ENCODE data around the gene LOXL3.

Gene LOXL3

DNA sequence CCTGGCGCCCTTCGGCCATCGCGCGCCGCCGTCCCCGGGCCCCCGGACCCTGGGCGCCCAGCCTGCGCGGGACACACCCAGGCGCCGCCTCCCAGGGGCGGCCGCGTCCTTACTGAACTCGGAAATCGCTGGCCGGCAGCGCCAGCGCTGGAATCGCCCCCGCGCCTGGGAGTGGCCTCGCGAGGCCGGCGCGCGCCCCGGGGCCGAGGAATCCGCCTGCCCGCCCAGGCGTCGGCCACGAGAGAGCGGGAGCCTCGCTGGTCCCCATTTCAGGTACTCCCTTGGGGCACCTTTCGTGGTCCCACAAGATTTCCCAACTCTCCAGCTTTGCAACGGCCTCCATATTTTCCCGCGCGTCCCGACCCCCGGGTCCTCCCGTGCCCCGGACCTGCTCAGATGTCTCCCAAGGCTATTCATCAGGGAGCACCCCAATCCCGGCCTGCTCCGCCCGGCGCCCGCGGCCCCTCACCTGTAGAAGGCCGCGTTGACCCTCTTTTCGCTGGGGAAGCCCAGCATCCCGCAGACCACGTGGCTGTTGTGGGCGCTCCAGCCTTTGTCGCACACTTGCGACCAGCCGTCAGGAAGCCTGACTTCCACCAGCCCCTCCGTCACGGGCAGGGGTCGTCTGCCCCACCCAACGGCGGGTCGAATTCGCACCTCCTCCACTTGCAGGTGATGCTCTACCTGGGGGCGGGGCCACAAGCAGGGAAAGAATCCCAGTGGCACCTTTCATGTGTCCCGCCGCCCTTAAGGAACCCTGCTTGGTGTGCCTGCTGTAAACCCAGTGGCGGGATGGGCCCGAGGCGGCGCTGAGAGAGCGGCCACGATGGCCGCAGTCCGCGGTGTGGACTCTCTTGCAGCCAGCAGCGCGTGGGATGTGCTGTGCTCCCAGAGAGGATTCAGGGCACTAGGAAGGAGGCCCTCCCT, 4.6 kb downstream of the LOXL3 start:
- DNase-seq = peak; percentile 76

DNA sequence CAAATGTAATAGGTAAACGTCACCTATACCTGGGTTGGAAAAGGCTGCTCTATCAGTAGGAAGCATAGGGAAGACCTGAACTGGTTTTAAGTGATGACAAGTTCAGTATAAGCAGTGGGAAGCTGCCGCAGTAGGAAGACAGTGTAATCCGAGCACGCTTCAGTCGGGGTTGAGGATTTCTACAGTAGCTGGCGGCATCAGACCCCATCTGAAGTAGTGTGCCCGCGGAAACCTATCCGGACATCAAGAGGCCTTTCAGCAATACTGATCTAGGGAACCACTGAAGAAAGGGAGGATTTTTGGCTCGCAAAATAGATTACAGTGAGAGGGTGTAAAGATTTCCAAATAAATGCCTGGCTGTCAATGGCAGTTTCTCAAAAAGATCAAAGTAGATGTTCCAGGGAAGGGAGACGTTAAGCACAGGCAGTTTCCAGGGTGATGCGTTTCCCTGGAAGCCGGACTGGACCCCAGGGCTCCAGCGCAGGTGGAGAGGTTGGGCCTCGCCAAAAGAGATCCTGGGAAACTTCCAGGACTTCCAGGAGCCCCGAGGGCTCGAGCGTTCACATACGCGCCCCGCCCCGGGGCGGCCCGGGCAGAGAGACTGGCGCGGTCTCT, 5.3 kb downstream of the LOXL3 start:
- no peak for DNase-seq

DNA sequence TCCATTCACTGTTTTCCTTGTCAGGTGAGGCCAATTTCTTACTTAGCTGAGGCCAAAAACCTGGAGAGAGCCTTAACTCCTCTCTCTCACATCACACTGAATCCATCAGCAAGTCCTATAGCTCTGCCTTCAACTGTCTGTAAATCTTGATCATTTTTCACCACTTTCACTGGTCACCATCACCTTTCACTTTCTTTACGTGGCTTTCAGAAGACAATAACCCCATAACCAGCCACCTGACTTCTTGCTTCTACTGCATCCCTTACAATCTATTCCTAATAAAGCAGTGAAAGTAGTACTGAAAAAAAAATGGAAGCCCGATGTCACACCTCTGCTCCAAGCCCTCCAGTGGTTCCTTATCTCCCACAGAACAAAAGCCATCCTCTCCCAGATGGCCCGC, 7.7 kb downstream of the LOXL3 start:
- no peak for DNase-seq

DNA sequence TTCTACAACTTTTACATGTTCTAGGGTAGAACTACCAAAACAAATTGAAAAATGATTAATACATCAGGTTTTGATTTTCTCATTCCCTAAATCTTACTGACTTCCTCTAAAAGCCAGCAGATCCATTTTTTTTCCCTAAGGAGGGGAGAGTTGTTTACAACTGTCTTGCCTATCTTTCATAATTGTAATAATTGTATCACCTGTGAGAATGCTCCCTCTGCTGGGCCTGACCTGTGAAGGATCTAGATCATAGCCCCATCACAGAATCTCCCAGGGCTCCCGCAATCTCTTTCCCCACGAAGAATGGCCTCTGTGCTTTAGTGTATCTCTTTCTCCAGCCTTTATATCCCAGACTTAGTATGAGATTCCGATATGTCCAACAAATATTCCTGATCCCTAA, 9.1 kb downstream of the LOXL3 start:
- DNase-seq = no peak

DNA sequence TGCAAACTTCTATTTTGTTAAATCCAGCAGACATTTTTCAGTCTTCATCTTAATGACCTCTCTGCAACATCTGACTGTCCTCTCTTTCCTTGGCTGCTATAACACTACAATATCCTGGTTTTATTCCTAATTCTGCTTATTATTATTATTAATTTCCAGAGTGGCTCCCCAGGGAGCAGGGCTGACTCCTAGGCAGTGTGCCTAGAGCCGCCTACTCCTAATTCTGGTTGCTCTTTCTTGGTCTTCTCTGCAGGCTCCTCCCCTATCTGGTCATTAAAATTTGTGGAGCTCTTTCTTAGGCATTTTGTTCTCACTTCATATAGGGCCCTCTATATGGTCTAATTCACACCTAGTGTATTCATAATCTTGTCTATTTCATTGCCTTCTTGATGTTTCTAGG, 10.8 kb downstream of the LOXL3 start:
- no peak for DNase-seq

DNA sequence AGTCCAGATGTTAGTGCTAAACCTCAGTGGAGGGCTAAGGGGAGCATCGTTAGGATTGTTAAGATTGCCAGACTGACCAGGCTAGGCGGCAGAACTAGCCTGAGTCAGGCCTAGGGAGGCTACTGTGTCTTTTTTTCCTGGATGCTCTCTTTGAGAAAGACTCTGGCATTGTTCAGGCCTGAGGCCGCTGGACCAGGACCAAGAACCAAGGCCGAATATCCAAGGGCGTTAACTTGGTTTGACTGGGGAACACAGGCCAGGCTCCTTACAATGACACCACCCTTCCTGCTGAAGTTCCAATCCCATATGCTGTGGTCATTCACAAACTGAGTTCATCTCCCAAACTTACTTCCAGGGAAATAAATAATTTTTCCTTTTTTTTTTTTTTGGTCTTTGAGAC, 13.5 kb downstream of the LOXL3 start:
- no peak for DNase-seq

DNA sequence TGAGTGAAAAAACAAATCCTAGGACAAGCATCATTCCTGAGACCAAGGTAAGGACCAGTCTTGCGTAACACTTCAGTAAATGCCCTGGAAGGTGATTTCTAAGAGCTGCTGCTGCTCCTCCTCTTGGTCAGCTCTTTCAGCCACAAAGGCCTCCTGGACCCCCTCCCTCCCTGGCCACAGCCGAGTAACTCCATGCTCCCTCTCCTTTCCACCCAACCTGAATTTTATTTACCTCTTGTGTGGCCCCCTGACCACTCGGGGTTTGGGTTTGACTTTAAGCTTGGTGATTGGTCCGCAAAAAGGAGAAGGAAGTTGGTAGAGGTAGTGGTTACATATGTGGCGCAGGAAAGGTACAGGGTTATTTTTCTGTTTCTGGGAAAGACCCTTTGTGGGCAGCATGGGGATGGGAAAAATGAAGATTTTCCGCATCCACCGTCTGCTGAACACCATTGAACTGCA, 14.8 kb downstream of the LOXL3 start:
- DNase-seq = no peak

DNA sequence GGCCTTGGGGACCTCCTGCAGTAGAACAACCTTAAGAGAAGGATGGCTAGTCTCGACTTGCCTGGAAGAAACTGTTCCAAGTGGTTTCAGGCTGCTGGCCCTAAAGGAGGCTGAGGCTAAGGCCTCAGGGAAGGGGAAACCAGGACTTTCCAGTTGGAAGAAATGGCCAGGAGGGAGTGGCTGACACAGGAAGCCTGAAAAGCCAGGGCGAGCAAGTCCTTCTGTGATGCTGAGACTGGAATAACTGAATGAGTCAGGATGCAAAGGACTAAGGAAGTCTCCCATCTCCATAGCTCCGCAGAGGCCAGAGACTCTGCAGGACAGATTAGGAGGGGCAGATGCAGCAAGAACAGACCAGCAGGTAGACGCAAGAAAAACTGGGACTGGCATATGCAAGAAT, 16.6 kb downstream of the LOXL3 start:
- no peak for DNase-seq

DNA sequence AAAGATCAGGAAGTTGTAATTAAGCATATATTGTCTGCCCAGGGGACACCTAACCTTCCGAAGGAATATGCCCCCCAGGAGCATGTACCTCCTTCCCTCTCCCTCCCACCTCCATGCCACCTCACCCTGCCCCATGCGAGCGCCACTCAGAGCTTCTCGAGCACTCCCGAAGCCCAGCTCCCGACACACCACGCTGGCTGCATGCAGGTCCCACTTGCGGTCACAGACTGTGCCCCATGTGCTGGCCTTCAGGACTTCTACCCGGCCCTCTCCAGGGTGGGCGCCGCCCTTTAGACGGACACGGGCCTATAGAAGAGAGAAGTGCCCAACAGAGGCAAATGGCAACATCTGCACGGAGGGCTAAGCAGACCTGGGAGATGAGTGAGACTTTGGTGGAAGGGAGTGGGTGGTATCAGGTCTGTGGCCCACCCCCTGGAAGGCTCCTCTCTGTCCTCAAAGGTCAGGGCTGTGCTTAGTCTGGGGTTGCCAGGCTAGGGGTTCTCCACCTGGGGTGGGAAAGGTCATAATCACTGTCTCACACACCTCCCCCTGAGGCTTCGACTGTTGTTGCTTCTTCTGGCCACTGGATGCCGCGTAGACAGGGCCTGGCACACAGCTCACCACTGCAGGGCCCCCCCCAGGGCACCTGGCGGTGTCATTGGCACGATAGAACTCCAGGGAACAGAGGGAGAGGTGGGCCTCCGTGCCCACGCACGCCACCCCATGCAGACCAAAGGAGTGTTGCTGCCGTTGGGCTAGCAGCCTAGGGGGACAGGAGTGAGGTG, 17.4 kb downstream of the LOXL3 start:
- no peak for DNase-seq

DNA sequence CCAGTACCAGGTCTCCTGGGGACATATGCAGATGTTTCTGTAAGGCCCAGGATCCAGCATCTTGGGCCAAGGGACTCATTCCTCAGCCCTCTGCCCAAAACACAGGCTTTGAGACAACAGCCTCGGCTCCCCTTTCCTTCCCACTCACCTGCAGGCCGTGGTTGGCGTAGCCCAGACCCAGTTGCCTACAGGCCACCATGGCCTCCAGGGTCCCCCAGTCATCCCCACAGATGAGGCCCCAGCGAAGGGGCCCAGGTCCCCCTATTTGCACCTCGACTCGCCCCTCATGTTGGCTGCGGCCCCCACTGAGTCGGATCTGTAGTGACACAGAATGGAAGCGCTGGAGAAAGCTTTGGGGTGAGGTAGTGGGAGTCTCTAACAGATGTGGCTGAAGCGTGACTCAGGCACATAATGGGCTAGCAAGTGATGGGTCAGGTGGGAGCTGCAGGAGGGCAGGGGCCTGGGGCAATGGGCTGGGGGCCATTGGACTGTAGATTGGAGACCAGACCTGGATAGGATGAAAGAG, 18.2 kb downstream of the LOXL3 start:
- no peak for DNase-seq

DNA sequence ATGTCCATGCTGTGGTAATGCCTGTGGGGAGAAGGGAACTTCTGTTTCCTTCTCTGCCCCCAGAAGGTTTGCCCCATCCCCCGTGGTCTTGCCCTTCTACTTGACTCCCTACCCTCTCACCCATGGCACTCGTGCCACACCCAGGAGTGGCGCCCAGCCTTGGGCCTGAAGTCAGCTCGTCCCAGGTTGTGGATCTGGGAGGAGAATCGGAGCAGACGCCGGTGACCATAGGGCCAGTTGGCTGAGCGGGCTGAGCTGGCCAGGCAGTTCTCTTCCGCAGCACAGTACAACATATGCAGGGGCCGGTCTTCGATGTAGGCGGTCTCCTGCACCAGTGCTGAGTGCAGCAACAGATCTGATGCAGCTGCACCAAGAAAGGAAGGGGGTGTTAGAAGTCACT, 19.3 kb downstream of the LOXL3 start:
- no peak for DNase-seq

DNA sequence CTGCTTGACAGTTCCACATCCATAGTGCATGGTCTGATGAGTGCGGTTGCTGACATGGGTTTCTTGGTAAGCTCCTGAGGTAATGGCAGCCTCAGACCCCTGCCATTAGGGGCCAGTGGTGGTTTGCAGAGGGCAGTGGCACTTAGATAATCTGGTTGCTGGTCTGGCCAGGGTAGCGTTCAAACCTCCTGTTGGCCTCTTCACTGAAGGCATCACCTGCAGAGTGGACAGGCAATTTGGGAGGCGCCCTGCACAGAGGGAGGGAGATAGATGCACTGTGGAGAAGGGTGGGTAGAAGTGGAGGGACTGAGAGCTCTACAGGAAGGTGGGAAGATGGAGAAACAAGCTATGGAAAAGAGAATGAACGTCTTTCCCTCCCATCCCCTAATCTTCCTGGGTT, 20.3 kb downstream of the LOXL3 start:
- DNase-seq = no peak

DNA sequence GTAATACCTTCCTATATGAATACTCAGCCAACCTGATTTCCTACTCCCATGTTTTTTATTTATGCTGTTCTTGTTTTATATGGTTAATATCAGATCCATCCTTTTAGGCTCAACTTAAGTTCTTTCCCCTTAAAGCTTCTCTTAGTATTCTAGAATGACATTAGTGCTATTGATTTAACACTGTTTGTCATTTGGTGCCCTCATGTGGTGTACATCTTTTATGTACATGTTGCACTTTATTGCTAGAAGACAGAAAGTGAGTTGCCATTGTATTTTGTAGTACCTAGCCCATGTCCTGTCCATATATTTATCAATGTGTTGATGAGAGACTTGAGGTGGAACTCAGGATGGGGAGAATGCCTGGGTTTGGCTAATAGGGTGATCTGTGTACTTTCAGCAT, 21.5 kb downstream of the LOXL3 start:
- DNase-seq = no peak

DNA sequence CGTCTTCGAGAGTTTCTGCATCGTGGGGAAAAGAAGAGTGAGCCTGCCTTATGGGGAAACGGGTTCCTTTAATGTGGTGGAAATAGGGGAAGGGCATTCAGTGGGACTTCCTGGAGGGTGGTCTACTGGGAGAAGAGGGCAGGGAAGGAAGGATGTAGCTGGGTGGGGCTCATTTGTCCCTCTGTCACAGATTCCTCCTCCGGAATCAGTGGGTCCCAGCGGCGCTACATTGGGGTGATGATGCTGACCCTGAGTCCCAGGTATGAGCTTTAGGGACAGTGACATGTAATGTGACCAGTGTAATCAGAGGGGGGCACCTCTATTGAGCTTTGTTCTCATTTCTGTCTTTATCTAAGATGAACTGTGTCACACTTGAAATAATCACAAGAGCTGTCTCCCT, 22.1 kb downstream of the LOXL3 start:
- no peak for DNase-seq

DNA sequence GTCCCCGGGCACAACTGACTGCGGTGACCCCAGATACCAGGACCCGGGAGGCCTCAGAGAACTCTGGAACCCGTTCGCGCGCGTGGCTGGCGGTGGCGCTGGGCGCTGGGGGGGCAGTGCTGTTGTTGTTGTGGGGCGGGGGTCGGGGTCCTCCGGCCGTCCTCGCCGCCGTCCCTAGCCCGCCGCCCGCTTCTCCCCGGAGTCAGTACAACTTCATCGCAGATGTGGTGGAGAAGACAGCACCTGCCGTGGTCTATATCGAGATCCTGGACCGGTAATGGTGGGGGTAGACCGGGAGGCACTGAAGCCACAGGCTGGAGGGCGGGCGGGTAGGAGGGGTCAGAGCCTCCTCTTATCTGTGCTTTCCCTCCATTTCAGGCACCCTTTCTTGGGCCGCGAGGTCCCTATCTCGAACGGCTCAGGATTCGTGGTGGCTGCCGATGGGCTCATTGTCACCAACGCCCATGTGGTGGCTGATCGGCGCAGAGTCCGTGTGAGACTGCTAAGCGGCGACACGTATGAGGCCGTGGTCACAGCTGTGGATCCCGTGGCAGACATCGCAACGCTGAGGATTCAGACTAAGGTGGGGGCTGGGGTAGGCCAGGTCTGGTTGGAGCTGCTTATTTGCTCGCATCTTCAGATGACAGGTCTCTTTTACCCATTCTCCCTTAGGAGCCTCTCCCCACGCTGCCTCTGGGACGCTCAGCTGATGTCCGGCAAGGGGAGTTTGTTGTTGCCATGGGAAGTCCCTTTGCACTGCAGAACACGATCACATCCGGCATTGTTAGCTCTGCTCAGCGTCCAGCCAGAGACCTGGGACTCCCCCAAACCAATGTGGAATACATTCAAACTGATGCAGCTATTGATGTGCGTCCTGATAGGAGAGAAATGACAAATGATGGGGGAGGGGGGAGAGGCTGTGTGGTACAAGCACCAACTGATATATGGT, 23.2 kb downstream of the LOXL3 start:
- DNase-seq = no peak

DNA sequence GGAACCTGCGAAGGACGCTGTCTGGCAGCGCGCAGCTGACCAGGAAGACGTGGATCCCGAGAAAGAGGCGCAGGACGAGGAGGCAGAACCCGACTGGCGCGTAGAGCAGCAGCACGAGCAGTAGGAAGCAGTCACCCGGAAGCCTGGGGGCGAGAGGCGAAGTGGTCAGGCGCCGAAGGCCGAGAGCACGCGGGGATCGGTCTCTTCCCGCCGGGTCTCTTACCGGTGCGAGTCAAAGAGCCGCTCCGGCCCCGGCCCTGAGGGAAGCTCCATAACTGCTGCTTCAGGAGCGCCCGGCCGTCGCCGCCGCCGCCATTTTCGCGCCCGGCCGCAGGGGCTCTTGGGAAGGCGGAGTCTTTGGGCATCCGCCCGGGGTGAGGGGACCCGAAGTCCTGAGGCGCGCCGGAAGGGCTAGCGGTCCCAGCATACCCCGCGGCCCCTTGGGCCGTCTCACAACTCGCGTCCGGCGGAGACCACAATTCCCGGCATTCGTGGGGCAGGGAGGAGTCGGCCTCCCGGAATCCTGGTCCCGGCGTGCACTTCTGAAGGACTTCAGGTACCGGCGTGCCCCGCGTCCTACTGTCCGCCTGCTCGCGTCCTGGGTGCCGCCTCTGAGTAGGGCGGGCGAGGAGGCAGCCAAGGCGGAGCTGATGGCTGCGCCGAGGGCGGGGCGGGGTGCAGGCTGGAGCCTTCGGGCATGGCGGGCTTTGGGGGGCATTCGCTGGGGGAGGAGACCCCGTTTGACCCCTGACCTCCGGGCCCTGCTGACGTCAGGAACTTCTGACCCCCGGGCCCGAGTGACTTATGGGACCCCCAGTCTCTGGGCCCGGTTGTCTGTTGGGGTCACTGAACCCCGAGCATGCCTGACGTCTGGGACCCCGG, 24.1 kb downstream of the LOXL3 start, which contains the start of the genes AUP1 and HTRA2:
TSS of gene AUP1 (minus strand) at position 350 of the 882 bp plus-strand sequence. CDS start at position 273, 77 bp downstream.
TSS of gene HTRA2 (plus strand) at position 577 of the 882 bp plus-strand sequence. CDS start at position 651, 74 bp downstream.
- peak; percentile 100 for DNase-seq

DNA sequence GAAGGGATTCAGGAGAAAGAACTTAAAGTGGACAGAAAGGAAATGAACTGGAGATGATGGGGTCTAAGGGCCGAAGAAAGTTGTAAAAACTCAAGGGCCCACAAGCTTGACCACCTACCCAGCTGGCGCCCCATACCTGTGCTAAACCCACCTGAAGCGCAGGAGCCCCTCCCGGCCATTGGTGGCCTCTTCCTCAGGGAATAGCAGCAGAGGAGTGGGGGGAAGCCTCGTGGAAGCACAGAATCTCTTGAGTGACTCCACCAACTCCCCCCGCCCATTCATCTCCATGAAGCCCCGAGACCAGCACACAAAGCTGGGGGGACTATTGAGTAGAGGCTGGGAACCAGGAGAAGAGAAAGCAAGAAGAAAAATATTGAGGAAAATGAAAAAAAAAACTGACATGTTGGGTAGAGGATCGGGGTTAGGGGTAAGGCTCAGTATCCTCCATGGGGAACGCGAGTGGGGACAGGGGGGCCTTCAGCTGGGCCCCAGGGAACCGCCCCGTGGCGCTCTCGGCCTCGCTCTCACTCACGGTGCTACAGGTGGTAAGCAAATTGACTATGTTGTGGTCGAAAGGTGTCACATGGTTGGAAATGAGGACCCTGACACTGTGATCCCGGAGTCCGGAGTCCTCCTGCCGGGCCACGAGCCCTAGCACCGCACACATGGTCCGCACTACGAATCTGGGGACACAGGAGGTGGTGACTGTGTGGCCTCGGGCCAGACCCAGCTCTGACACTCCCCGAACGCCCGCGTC, 25.0 kb downstream of the LOXL3 start:
- DNase-seq = no peak

DNA sequence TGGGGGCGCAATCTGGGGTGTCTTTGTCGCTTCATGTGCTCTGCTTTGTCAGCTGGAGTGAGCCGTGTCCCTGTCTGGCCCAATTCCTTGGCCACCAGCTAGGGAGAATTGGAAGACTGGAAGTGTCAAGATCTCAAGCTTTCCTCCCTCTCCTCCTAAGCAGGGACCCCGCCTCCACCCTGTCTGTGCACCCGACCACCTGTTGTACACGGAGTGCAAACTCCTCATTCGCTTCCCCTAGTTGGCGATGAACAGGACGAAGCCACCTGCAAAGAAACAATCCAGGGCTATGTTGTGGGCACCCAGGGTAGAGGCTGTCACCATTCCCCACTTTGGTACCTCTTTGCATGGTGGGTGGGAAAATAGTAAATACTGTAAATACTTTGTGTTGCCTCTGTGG, 26.0 kb downstream of the LOXL3 start:
- DNase-seq = no peak

DNA sequence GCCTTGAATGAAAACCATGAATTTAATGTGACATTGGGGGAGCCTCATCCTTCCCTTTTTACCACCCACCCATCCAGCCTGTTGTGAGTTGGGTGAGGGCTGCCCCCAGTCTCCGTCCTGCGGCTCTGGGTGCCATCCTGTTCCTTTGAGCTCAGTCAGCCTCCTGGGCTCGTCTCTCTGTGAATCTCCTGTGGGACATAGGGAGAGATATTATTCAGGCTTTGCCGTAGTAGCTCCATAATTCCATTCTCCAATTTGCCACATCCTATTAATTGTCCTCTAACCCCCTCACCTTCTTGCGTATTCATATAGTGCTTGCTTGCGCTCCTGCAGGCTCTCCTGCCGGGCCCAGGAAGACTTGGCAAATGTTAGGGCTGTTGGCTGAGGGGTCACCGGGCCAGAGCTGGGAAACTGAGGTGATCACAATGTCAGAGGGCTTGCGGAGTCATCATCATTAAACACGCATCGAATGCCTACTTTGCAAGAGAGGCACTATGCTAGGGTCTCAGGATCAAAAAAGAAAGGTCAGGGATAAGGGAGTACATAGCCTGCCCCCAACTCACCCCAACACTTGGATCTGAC, 27.0 kb downstream of the LOXL3 start:
- DNase-seq = no peak

Data from NCI-H226 (cell line).